B cell (primary cell): ENCODE data around the gene EOGT.

Source experiments
- CTCF ChIP-seq: fragments of 200-600 bp; IDR thresholded peaks from one replicate; pipeline ENCODE4 v1.8.0; 2022; ENCODE audit warnings: antibody characterized with exemption, mild to moderate bottlenecking
- EZH2 ChIP-seq: IDR thresholded peaks from 2 replicates; pipeline ENCODE4 v1.6.1; 2012; ENCODE audit warnings: borderline replicate concordance, low read depth, mild to moderate bottlenecking, moderate library complexity, low read length; ENCODE audit not compliant: insufficient read depth, poor library complexity, severe bottlenecking

GRCh38 chr3:68988740-68989139 lies 24.7 kb downstream of the EOGT start:
- TF ChIP-seq CTCF, result no peak
- no peak for TF ChIP-seq EZH2
